Naive thymus-derived CD4-positive, alpha-beta T cell (primary cell): ENCODE data around the gene EYA3. TPM values are rescaled to one million over a fixed set of nuclear protein-coding genes. Genes with fewer than 3 reads are reported as not detected.

ENCODE experiments used
- ATAC-seq: fragments of 150-1000 bp; cut with Tn5 transposase; 2 replicates; pipeline ENCODE4 v1.10.0; 2021; ENCODE audit warnings: mild to moderate bottlenecking, moderate library complexity
- CTCF ChIA-PET: fragments of 350-600 bp; sonication (Branson Sonifier 250); formaldehyde crosslinking; loops from one replicate; lab custom pipeline; 2021; ENCODE audit warnings: antibody characterized with exemption; lab: Charles Lee
- POLR2A ChIA-PET: fragments of 350-600 bp; sonication (Branson Sonifier 250); formaldehyde crosslinking; loops from one replicate; lab custom pipeline; 2021; ENCODE audit warnings: antibody characterized with exemption, inconsistent platforms; lab: Charles Lee
- DNase-seq, 9 donors: peaks; one replicate each; pipeline versions ENCODE4 v3.0.0 to v3.0.0-alpha.2; 2020 to 2022; ENCODE audit warnings: mixed read lengths in 1 of 9
- H3K27ac ChIP-seq: one replicate; pipeline ENCODE4 v1.7.0; 2013; ENCODE audit warnings: mild to moderate bottlenecking, low read depth, low read length, moderate library complexity
- H3K27me3 ChIP-seq, 2 donors: one replicate each; pipeline ENCODE4 v1.7.0; 2013; ENCODE audit warnings: low read length in 2 of 2, mild to moderate bottlenecking in 2 of 2, moderate library complexity in 2 of 2; ENCODE audit not compliant: control insufficient read depth in 2 of 2, insufficient read depth in 2 of 2
- H3K36me3 ChIP-seq, 3 experiments: 1 replicate in 2 of 3; 2 replicates in 1 of 3; pipeline ENCODE4 v1.7.0; 2013; ENCODE audit warnings: low read length in 3 of 3, mild to moderate bottlenecking in 3 of 3, moderate library complexity in 1 of 3; ENCODE audit not compliant: insufficient read depth in 3 of 3, control insufficient read depth in 2 of 3
- H3K4me1 ChIP-seq, 2 donors: one replicate each; pipeline ENCODE4 v1.7.0; 2013; ENCODE audit warnings: low read length in 2 of 2, mild to moderate bottlenecking in 2 of 2, moderate library complexity in 1 of 2; ENCODE audit not compliant: control insufficient read depth in 2 of 2, insufficient read depth in 2 of 2
- H3K4me3 ChIP-seq: 2 replicates; pipeline ENCODE4 v1.7.0; 2013; ENCODE audit warnings: mild to moderate bottlenecking, low read length
- H3K9me3 ChIP-seq, 3 experiments: 1 replicate in 2 of 3; 2 replicates in 1 of 3; pipeline ENCODE4 v1.7.0; 2013; ENCODE audit warnings: low read length in 3 of 3; ENCODE audit not compliant: control insufficient read depth in 2 of 3
- H3K27ac Mint-ChIP-seq, 9 donors: one replicate each; pipeline ENCODE4 v1.8.0; 2020 to 2022; ENCODE audit warnings: mixed read lengths in 9 of 9, mild to moderate bottlenecking in 8 of 9, moderate library complexity in 5 of 9, inconsistent platforms in 2 of 9
- H3K27me3 Mint-ChIP-seq, 5 donors: one replicate each; pipeline ENCODE4 v1.8.0; 2021 to 2022; ENCODE audit warnings: mixed read lengths in 5 of 5, mild to moderate bottlenecking in 1 of 5
- H3K36me3 Mint-ChIP-seq, 5 donors: one replicate each; pipeline ENCODE4 v1.8.0; 2020 to 2022; ENCODE audit warnings: mixed read lengths in 5 of 5, mild to moderate bottlenecking in 3 of 5, inconsistent platforms in 1 of 5
- H3K4me1 Mint-ChIP-seq, 7 donors: one replicate each; pipeline ENCODE4 v1.8.0; 2020 to 2022; ENCODE audit warnings: mixed read lengths in 7 of 7, mild to moderate bottlenecking in 3 of 7, inconsistent platforms in 1 of 7
- H3K4me3 Mint-ChIP-seq, 10 donors: one replicate each; pipeline ENCODE4 v1.8.0; 2020 to 2022; ENCODE audit warnings: mild to moderate bottlenecking in 10 of 10, mixed read lengths in 10 of 10, moderate library complexity in 6 of 10, inconsistent platforms in 2 of 10
- H3K9me3 Mint-ChIP-seq, 11 donors: one replicate each; pipeline ENCODE4 v1.8.0; 2020 to 2022; ENCODE audit warnings: mixed read lengths in 11 of 11, mild to moderate bottlenecking in 4 of 11, inconsistent platforms in 1 of 11, moderate library complexity in 1 of 11
- intact Hi-C, 2 donors: fragments of 100-400 bp; cut with micrococcal nuclease; formaldehyde crosslinking; loops; one replicate each; pipeline ENCODE4 v1.15.1; 2023
- polyA plus RNA-seq, 2 donors: library from polyadenylated mRNA; unstranded; fragments of 300-500 nt; fragmentation: Illumina TruSeq; gene quantifications; one replicate each; pipeline ENCODE4 v1.2.3, GENCODE V29; 2021
- total RNA-seq, 6 experiments: library from RNA in 5 of 6; stranded (reverse) in 5 of 6; gene quantifications; 1 replicate in 5 of 6; 2 replicates in 1 of 6; pipeline ENCODE4 v1.2.3 and lab custom pipeline; 2021 to 2026

Gene EYA3
- total and polyA plus RNA-seq, 7 experiments from 2014 or later = 4.9 to 31.7 (median 18.6) TPM

GRCh38 chr1:28123461-28123961 is 35.1 kb upstream of the EYA3 start:
- no peak overlapping the region for H3K4me3 ChIP-seq
- no peaks in the 10 kb centered on the region for H3K36me3 Mint-ChIP-seq
- ATAC-seq (peak; percentile 31), DNase-seq (no peak)
- H3K9me3 ChIP-seq = no peaks in the 10 kb centered on the region
- intact Hi-C loops = no loop called here
- H3K36me3 ChIP-seq = no peaks in the 10 kb centered on the region
- H3K4me3 Mint-ChIP-seq = no peak overlapping the region
- no peaks in the 10 kb centered on the region for H3K9me3 Mint-ChIP-seq
- H3K4me1 Mint-ChIP-seq = peaks cover 0 to 15% (median 0%) of the 10 kb centered on the region in 7 donors
- ChIA-PET POLR2A (no interaction called here), CTCF (interaction anchor here (0.6 kb wide), 1 partner anchor 271 kb away, joined by 4 read pairs; no protein-coding TSS in a partner anchor)
- no peak overlapping the region for H3K27ac Mint-ChIP-seq
- peaks cover 5 to 58% (median 13%) of the 10 kb centered on the region in 5 donors for H3K27me3 Mint-ChIP-seq
- H3K27ac ChIP-seq = no peak overlapping the region
- H3K4me1 ChIP-seq = no peaks in the 10 kb centered on the region
- no peaks in the 10 kb centered on the region for H3K27me3 ChIP-seq

- H3K27ac ChIP-seq = no peak overlapping the region
- Mint-ChIP-seq H3K27me3 (peaks cover 0 to 56% (median 12%) of the 10 kb centered on the region in 5 donors), H3K36me3 (no peaks in the 10 kb centered on the region), H3K27ac (no peak overlapping the region), H3K4me1 (peaks cover 0 to 10% (median 0%) of the 10 kb centered on the region in 7 donors), H3K4me3 (no peak overlapping the region), H3K9me3 (no peaks in the 10 kb centered on the region)
- no peaks in the 10 kb centered on the region for H3K4me1 ChIP-seq
- POLR2A ChIA-PET = no interaction called here
- CTCF ChIA-PET = no interaction called here
- H3K4me3 ChIP-seq = no peak overlapping the region
- no peak for DNase-seq
- H3K36me3 ChIP-seq = no peaks in the 10 kb centered on the region
- no peaks in the 10 kb centered on the region for H3K27me3 ChIP-seq
- no peak for ATAC-seq
- intact Hi-C loops = no loop called here
- H3K9me3 ChIP-seq = no peaks in the 10 kb centered on the region
Measured at GRCh38 chr1:28122183-28122582, 33.8 kb upstream of the EYA3 start.

GRCh38 chr1:28119556-28119955 is 31.1 kb upstream of the EYA3 start:
- ATAC-seq (no peak), DNase-seq (no peak)
- Histone ChIP-seq H3K36me3 (no peaks in the 10 kb centered on the region), H3K9me3 (no peaks in the 10 kb centered on the region), H3K4me1 (peaks cover 0 to 8% of the 10 kb centered on the region in 2 donors), H3K27ac (no peak overlapping the region), H3K4me3 (no peak overlapping the region), H3K27me3 (no peaks in the 10 kb centered on the region)
- Mint-ChIP-seq H3K27me3 (peaks cover 0 to 42% (median 4%) of the 10 kb centered on the region in 5 donors), H3K27ac (no peak overlapping the region), H3K9me3 (no peaks in the 10 kb centered on the region), H3K36me3 (no peaks in the 10 kb centered on the region), H3K4me1 (peaks cover 0 to 16% (median 7%) of the 10 kb centered on the region in 7 donors), H3K4me3 (no peak overlapping the region)
- intact Hi-C loops = no loop called here
- CTCF ChIA-PET = interaction anchor here (0.7 kb wide), 1 partner anchor 75 kb away, joined by 3 read pairs; no protein-coding TSS in a partner anchor
- POLR2A ChIA-PET = interaction anchor here (0.6 to 0.7 kb wide), 3 partner anchors 26 to 59 kb away, joined by 3 to 4 read pairs (median 4); no protein-coding TSS in a partner anchor

DNA sequence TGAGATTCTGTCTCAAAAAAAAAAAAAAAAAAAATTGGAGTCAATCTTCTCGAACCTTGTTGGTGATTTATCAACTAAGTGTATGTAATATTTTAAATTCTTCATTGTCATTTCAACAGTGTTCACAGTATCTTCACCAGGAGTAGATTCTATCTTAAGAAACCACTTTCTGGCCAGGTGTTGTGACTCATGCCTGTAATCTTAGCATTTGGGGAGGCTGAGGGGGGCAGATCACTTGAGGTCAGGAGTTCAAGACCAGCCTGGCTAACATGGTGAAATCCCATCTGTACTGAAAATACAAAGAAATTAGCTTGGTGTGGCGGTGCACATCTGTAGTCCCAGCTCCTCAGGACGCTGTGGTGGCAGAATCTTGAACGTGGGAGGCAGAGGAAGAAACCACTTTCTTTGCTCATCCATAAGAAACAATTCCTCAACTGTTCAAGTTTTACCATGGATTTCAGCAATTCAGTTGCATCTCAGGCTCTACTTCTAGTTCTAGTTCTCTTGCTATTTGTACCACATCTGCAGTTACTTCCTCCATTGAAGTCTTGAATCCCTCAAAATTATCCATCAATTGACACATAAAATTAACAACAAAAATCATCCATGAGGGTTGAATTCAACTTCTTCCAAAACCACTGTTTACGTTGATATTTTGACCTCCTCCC is 30.4 kb upstream of the EYA3 start:
- no peaks in the 10 kb centered on the region for H3K9me3 ChIP-seq
- H3K4me3 ChIP-seq = no peak overlapping the region
- Mint-ChIP-seq H3K27me3 (peaks cover 0 to 42% (median 4%) of the 10 kb centered on the region in 5 donors), H3K27ac (no peak overlapping the region), H3K36me3 (no peaks in the 10 kb centered on the region), H3K4me3 (no peak overlapping the region), H3K9me3 (no peaks in the 10 kb centered on the region), H3K4me1 (peaks cover 0 to 22% (median 7%) of the 10 kb centered on the region in 7 donors)
- ATAC-seq (no peak), DNase-seq (no peak)
- ChIA-PET POLR2A (no interaction called here), CTCF (no interaction called here)
- peaks cover 0 to 8% of the 10 kb centered on the region in 2 donors for H3K4me1 ChIP-seq
- no peak overlapping the region for H3K27ac ChIP-seq
- H3K36me3 ChIP-seq = no peaks in the 10 kb centered on the region
- no peaks in the 10 kb centered on the region for H3K27me3 ChIP-seq
- intact Hi-C loops = no loop called here

DNA sequence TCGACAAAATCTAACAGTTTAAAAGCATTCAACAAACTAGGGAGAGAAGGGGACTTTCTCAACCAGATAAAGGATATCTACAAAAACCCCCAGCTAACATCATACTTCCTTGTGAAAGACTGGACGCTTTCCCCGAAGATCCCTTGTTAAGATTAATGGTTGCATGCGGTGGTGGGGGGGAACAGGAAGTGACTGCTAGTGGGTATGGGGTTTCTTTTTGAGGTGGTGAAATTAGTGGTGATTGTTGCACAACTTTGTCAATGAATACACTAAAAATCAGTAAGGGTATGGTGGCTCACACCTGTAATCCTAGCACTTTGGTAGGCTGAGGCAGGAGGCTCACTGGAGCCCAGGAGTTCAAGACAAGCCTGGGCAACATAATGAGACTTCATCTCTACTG is 26.9 kb upstream of the EYA3 start:
- intact Hi-C loops = loop anchor here in 1 of 2 donors (1.0 kb wide), 1 partner anchor 54 kb away; no protein-coding TSS in a partner anchor
- DNase-seq (peak in 5 of 9 donors; percentile 5 to 39 (median 16)), ATAC-seq (peak; percentile 60)
- Mint-ChIP-seq H3K27me3 (peaks cover 0 to 27% (median 4%) of the 10 kb centered on the region in 5 donors), H3K27ac (peak overlapping the region in 1 of 9 donors; percentile 11), H3K4me3 (peak overlapping the region in 2 of 10 donors; percentile 5 to 53), H3K36me3 (peaks cover 0 to 6% (median 0%) of the 10 kb centered on the region in 5 donors), H3K9me3 (peaks cover 0 to 4% (median 0%) of the 10 kb centered on the region in 11 donors), H3K4me1 (peaks cover 0 to 40% (median 7%) of the 10 kb centered on the region in 7 donors)
- Histone ChIP-seq H3K27me3 (no peaks in the 10 kb centered on the region), H3K36me3 (no peaks in the 10 kb centered on the region), H3K27ac (no peak overlapping the region), H3K4me3 (no peak overlapping the region), H3K4me1 (peaks cover 0 to 8% of the 10 kb centered on the region in 2 donors), H3K9me3 (no peaks in the 10 kb centered on the region)
- POLR2A ChIA-PET = no interaction called here
- CTCF ChIA-PET = interaction anchor here (1.1 kb wide), 1 partner anchor 23 kb away, joined by 3 read pairs; no protein-coding TSS in a partner anchor

- H3K4me1 ChIP-seq = peaks cover 0 to 8% of the 10 kb centered on the region in 2 donors
- Mint-ChIP-seq H3K27me3 (peaks cover 0 to 25% (median 4%) of the 10 kb centered on the region in 5 donors), H3K36me3 (peaks cover 0 to 6% (median 0%) of the 10 kb centered on the region in 5 donors), H3K27ac (no peak overlapping the region), H3K4me1 (peaks cover 0 to 41% (median 7%) of the 10 kb centered on the region in 7 donors), H3K4me3 (peak overlapping the region in 1 of 10 donors; percentile 53), H3K9me3 (peaks cover 0 to 4% (median 0%) of the 10 kb centered on the region in 11 donors)
- CTCF ChIA-PET = interaction anchor here (0.7 kb wide), 1 partner anchor 40 kb away, joined by 5 read pairs; no protein-coding TSS in a partner anchor
- POLR2A ChIA-PET = no interaction called here
- no peak overlapping the region for H3K4me3 ChIP-seq
- H3K9me3 ChIP-seq = no peaks in the 10 kb centered on the region
- DNase-seq (no peak), ATAC-seq (no peak)
- H3K27me3 ChIP-seq = no peaks in the 10 kb centered on the region
- H3K27ac ChIP-seq = no peak overlapping the region
- intact Hi-C loops = loop anchor here in 1 of 2 donors (1.0 kb wide), 1 partner anchor 54 kb away; no protein-coding TSS in a partner anchor
- H3K36me3 ChIP-seq = no peaks in the 10 kb centered on the region
Measured at GRCh38 chr1:28114844-28115243, 26.4 kb upstream of the EYA3 start.
